ENCODE results near the gene ATG2B.

The ATG2B gene

DNA sequence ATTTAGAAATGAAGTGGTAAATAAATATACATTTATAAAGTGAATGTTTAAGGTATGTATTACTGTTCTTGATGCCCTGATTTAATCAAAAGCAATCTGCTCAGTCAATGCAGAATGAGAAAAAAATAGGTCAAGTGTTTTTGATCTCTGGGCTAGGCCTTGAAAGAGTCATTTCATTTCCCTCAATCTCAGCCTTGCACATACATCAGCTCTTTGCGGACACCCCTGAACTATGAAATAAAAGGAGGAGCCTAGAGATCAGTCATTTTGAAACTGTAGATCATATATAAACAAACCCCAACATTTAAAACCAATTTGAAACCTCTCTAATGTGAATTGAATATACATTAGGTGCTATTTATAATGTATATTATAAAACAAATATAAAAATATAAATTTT, 42.5 kb downstream of the ATG2B start:
- TF ChIP-seq POU2F2 (IDR thresholded peaks at IDR 0.05; ENCODE audit: low read depth, low read length): no peak
- no peak for TF ChIP-seq POLR2AphosphoS5 (IDR thresholded peaks at IDR 0.05; ENCODE audit: low read depth, low read length)
- no peak for TF ChIP-seq SPI1 (IDR thresholded peaks at IDR 0.05; ENCODE audit: low read depth, low read length)
- no peak for TF ChIP-seq POLR2A (IDR thresholded peaks at IDR 0.05; ENCODE audit: low read depth, low read length)
- TF ChIP-seq PAX5 (IDR thresholded peaks at IDR 0.05; ENCODE audit: insufficient read depth, low read length, severe bottlenecking): no peak
- TF ChIP-seq TAF1 (IDR thresholded peaks at IDR 0.05; ENCODE audit: low read depth, low read length): no peak
- FAIRE-seq (no peak), DNase-seq (ENCODE audit: insufficient read length, low spot score) (no peak)

DNA sequence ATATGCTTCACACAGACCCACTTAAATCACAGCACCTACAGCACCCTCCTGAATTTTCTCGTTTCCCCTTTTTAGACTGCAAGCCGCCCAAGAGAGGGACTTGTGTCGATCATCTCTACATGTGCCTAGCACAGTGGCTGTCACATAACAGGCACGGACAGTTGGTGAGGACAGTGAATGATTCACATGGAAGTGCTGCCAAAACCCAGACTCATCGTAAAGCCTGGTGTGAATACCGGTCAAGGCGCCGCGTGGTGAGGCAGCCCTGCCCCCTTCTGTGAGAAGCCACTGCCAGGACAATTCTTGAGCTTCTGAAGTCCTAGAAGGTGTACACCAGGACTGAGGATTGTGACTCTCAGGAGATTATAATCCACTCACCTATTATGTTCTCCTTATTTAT, 44.3 kb downstream of the ATG2B start:
- FAIRE-seq (no peak), DNase-seq (ENCODE audit: insufficient read length, low spot score) (no peak)
- TF ChIP-seq PAX5 (IDR thresholded peaks at IDR 0.05; ENCODE audit: insufficient read depth, low read length, severe bottlenecking): no peak

DNA sequence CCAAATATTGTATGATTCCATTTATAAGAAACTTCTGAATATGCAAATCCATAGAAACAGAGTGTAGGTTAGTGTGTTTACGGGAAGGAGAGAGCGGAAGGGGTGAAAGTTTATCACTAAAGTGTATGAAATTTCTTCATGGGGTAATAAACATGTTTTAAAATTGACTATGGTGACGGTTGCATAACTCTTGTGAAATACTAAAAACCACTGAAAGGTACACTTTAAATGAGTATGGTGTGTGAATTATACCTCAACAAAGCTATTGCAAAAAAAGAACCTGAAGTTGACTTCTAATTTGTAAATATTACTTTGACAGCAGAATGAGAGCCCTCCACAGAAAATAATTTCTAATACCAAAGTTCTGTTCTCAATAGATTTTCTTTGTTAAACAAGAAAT, 47.1 kb downstream of the ATG2B start:
- TF ChIP-seq SPI1 (IDR thresholded peaks at IDR 0.05; ENCODE audit: low read depth, low read length): no peak
- FAIRE-seq (no peak), DNase-seq (ENCODE audit: insufficient read length, low spot score) (no peak)

DNA sequence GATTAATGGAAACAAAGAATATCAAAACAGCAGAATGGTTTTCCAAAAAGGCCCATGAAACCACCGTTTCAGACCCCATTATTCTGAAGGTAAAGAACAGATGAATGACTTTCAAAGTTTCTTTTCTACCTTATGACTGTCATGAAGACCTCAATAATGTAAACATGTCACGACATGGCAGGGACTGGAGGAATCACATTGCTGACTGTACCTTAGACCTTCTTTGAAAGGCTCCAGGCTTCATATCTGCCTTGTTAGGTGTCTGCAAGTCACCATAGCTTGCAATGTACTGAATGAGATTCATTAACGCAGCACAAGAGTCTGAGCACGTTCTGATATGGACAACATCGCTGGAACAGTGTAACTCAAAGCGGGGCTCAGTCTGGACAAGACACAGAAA, 52.2 kb downstream of the ATG2B start:
- FAIRE-seq (no peak), DNase-seq (ENCODE audit: insufficient read length, low spot score) (no peak)
- TF ChIP-seq POLR2AphosphoS5 (IDR thresholded peaks at IDR 0.05; ENCODE audit: low read depth, low read length) (no peak), POU2F2 (IDR thresholded peaks at IDR 0.05; ENCODE audit: low read depth, low read length) (no peak), TAF1 (IDR thresholded peaks at IDR 0.05; ENCODE audit: low read depth, low read length) (no peak), POLR2A (IDR thresholded peaks at IDR 0.05; ENCODE audit: low read depth, low read length) (no peak), PAX5 (IDR thresholded peaks at IDR 0.05; ENCODE audit: insufficient read depth, low read length, severe bottlenecking) (no peak), SPI1 (IDR thresholded peaks at IDR 0.05; ENCODE audit: low read depth, low read length) (no peak)

DNA sequence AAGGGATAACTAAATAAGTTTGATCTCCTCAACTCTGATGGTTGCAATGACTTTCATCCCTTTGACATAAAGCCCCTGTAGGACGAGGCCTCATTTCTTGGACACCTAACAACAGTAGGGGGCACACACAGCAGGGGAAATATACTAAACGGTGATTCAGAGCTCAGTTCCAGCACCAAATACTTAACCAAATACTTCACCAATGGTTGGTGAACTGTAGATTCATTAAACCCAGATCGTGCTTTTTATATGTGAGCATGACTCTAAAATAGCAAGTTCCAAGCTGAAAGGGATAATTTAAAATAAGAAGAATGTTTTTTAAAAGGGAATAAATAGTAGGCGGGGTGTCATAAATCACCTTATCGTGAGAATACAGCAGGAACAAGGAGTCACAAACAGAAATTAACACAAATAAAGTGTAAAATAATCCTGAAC, 53.2 kb downstream of the ATG2B start:
- FAIRE-seq: no peak
- TF ChIP-seq SPI1 (IDR thresholded peaks at IDR 0.05; ENCODE audit: low read depth, low read length) (no peak), POLR2A (IDR thresholded peaks at IDR 0.05; ENCODE audit: low read depth, low read length) (no peak), POU2F2 (IDR thresholded peaks at IDR 0.05; ENCODE audit: low read depth, low read length) (no peak), PAX5 (IDR thresholded peaks at IDR 0.05; ENCODE audit: insufficient read depth, low read length, severe bottlenecking) (no peak), TAF1 (IDR thresholded peaks at IDR 0.05; ENCODE audit: low read depth, low read length) (no peak), POLR2AphosphoS5 (IDR thresholded peaks at IDR 0.05; ENCODE audit: low read depth, low read length) (no peak)
- no peak for DNase-seq (ENCODE audit: insufficient read length, low spot score)

DNA sequence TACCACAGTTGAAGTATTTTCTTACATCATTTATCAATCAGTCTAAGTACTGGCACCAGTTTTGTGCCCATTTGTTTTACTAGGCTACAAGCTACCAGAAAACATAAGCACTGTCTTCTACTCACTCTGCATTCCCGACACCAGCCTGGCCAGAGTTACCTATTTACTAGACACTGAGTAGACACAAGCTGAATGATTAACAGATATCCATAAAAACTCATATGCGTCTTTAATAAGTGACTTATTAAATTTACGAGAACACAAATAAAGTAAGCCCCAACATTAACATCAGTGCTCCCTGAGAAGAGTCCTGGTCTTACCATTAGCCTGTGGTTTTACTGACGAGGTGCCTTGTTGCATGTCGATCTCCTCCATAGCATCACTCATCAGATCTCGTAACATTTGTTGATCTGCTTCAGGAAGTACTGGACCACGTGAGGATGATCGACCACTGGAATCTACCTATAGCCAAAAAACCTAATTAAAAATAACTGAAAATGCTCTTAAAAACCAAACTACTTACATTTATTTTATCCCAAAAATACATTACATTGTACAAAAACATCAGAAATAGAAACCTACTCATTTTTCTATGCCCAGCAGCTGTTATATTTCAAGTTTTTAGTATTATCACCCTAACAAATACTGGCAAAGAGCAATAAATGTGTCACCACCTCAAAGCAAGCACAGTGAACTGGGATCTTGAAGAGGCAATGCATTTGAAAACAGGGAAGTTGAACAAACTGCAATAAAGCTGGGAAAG, 53.8 kb downstream of the ATG2B start:
- no peak for TF ChIP-seq POU2F2 (IDR thresholded peaks at IDR 0.05; ENCODE audit: low read depth, low read length)
- TF ChIP-seq POLR2AphosphoS5 (IDR thresholded peaks at IDR 0.05; ENCODE audit: low read depth, low read length): no peak
- no peak for FAIRE-seq
- no peak for DNase-seq (ENCODE audit: insufficient read length, low spot score)

DNA sequence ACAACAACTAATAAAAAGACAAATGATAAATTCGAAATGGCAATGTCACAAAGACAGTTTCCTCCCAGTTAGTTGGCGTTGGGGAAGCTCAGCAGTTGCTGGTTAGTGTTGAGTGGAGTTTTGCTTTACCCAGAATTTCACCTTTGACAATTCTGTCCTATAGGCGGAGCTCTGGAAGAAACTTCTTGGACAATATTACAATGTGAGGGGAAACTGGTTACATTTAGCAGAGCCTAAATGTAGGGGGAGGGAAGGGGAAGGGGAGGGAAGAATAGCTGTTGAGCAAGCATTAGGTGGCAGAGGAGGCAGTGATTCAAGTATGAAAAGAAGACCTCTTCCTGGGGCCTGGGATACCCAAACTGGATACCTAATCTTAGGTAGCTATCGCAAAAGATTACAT, 55.7 kb downstream of the ATG2B start:
- DNase-seq (ENCODE audit: insufficient read length, low spot score): no peak

DNA sequence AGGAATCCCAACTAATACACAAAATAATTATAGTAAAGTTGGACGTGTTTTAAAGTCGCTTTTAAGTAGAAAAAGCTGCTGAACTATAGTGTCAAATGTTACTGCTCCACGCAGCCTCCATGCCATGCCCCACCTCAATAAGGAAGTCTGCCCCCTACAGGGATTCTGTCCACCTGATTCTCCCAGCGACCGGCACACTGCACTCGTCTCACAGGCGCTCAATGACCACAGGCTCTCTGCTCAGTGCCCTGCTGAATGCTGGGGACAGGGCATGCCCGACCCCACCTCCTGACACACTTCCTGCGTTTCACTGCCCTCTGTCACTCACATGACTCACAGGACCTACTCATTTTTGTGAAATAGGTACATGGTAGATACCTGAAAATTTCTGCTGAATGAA, 58.2 kb downstream of the ATG2B start:
- TF ChIP-seq SPI1 (IDR thresholded peaks at IDR 0.05; ENCODE audit: low read depth, low read length): no peak
- TF ChIP-seq PAX5 (IDR thresholded peaks at IDR 0.05; ENCODE audit: insufficient read depth, low read length, severe bottlenecking): no peak
- TF ChIP-seq TAF1 (IDR thresholded peaks at IDR 0.05; ENCODE audit: low read depth, low read length): no peak
- no peak for TF ChIP-seq POU2F2 (IDR thresholded peaks at IDR 0.05; ENCODE audit: low read depth, low read length)
- TF ChIP-seq POLR2AphosphoS5 (IDR thresholded peaks at IDR 0.05; ENCODE audit: low read depth, low read length): no peak
- no peak for TF ChIP-seq POLR2A (IDR thresholded peaks at IDR 0.05; ENCODE audit: low read depth, low read length)
- no peak for DNase-seq (ENCODE audit: insufficient read length, low spot score)

More for the DNA sequence above, 55.7 kb downstream of the ATG2B start:
- no peak for FAIRE-seq
- no peak for TF ChIP-seq PAX5 (IDR thresholded peaks at IDR 0.05; ENCODE audit: insufficient read depth, low read length, severe bottlenecking)
- TF ChIP-seq SPI1 (IDR thresholded peaks at IDR 0.05; ENCODE audit: low read depth, low read length): no peak
- no peak for TF ChIP-seq POLR2A (IDR thresholded peaks at IDR 0.05; ENCODE audit: low read depth, low read length)
- TF ChIP-seq TAF1 (IDR thresholded peaks at IDR 0.05; ENCODE audit: low read depth, low read length): no peak
- no peak for TF ChIP-seq POLR2AphosphoS5 (IDR thresholded peaks at IDR 0.05; ENCODE audit: low read depth, low read length)
- no peak for TF ChIP-seq POU2F2 (IDR thresholded peaks at IDR 0.05; ENCODE audit: low read depth, low read length)

DNA sequence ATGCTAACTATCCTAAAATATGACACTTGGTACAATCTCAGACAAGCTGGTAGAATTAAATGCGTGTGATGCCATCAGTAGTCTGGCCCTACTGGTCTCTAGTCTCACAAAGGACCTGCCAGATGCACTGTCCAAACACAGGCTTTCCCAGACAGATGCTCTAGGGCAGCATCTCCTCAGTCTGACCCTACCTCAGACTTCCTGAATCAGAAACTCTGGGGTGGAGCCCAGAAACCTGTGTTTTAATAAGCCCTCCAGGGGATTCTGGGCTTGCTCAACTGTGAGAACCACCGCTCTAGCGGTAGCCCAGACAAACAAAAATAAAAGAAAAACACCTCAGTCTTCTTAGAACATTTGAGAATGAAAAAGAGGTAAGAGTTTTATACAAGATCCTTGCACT, 59.2 kb downstream of the ATG2B start:
- no peak for TF ChIP-seq POLR2A (IDR thresholded peaks at IDR 0.05; ENCODE audit: low read depth, low read length)
- FAIRE-seq: no peak
- DNase-seq (ENCODE audit: insufficient read length, low spot score): no peak

More for the DNA sequence above, 58.2 kb downstream of the ATG2B start:
- FAIRE-seq: no peak

DNA sequence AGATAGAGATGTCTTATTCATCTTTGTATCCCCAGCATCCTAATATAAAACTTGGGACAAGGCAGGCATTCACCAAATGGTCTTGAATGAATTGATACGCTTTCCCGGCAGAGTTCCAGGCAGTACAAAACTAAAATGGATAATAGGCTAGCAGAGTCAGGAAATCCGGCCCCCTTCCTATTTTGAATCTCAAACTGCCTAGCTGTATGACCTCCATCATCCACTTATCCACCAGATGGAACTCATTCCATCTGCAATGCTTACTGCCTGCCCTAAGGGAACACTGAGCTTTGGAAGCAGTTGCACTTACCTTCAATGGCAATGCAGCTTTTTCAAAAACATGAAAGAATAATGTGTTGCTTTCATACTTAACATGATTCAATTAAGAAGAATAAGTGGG, 63.7 kb downstream of the ATG2B start:
- TF ChIP-seq PAX5 (IDR thresholded peaks at IDR 0.05; ENCODE audit: insufficient read depth, low read length, severe bottlenecking) (no peak), POLR2A (IDR thresholded peaks at IDR 0.05; ENCODE audit: low read depth, low read length) (no peak), POLR2AphosphoS5 (IDR thresholded peaks at IDR 0.05; ENCODE audit: low read depth, low read length) (no peak), SPI1 (IDR thresholded peaks at IDR 0.05; ENCODE audit: low read depth, low read length) (no peak), POU2F2 (IDR thresholded peaks at IDR 0.05; ENCODE audit: low read depth, low read length) (no peak), TAF1 (IDR thresholded peaks at IDR 0.05; ENCODE audit: low read depth, low read length) (no peak)
- DNase-seq (ENCODE audit: insufficient read length, low spot score) (no peak), FAIRE-seq (no peak)

All from GM12891 (cell line).